NB4 (cell line): Measurements from ENCODE around the gene MRPL38.

ENCODE experiments used
- CTCF ChIP-seq: IDR thresholded peaks from one replicate; pipeline ENCODE4 v1.5.1; 2012; ENCODE audit warnings: low read depth, low read length
- MAX ChIP-seq: IDR thresholded peaks from 2 replicates; pipeline ENCODE4 v1.6.1; 2011; ENCODE audit warnings: low read depth, low read length

DNA sequence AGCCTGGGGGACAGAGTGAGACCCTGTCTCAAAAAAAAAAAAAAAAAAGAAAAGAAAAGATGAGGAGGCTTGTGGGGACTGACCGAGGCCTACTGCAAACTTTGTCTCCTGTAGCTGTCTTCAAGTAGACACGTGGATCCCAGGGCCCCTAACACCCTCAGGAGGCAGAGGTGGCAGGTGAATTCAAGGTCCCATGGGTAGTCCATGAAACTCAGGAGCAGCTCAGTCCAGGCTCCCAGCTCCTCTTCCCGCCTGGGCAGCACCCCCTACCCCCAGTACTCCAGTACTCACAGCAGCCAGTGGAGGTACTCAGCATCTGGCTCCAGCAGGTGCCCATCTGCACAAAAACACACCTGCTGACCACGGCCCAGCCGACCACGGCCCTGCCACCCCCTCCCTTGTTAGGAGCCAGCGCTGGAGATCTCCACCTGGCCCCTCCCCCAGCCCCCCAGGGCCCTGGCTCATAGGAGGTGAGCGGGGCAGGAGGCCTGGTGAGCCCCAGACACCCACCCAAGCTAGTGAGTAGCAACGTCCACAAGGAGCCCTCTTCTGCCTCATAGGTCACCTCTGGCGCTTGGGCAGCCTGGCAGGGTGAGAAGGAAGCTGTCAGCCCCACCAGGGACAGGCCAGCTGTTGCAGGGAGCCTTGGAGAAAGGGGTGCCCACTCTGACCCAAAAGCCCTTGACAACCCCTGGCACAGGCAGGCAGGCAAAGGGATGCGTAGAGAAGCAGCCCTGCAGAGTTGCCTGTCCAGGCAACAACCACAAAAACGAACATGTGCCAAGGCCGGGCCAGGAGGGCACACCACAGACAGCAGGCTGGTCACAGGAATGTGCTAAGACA, 3.8 kb downstream of the MRPL38 start:
- TF ChIP-seq CTCF (no peak), MAX (no peak)
